Esophagus squamous epithelium (tissue), 4 donors: ENCODE data around the gene PRDM10.

Experiments used
- POLR2A ChIP-seq, 4 donors: fragments of 450-650 bp; IDR thresholded peaks; one replicate each; pipeline ENCODE4 v1.6.1; 2017; ENCODE audit warnings: antibody characterized with exemption in 4 of 4, mild to moderate bottlenecking in 4 of 4, moderate library complexity in 3 of 4
- TF ChIP-seq, protein P1 (sequence below), 6 experiments: fragments of 450-650 bp in 4 of 6; fragments of 200-600 bp in 2 of 6; sonication (generic) in 2 of 6; IDR thresholded peaks; one replicate each; pipeline ENCODE4 v1.5.1; 2016 to 2019; ENCODE audit warnings: antibody characterized with exemption in 6 of 6, mild to moderate bottlenecking in 4 of 6, moderate library complexity in 4 of 6

GRCh38 chr11:129881570-129882170 lies 121.0 kb downstream of the PRDM10 start:
- TF ChIP-seq, protein P1, sequence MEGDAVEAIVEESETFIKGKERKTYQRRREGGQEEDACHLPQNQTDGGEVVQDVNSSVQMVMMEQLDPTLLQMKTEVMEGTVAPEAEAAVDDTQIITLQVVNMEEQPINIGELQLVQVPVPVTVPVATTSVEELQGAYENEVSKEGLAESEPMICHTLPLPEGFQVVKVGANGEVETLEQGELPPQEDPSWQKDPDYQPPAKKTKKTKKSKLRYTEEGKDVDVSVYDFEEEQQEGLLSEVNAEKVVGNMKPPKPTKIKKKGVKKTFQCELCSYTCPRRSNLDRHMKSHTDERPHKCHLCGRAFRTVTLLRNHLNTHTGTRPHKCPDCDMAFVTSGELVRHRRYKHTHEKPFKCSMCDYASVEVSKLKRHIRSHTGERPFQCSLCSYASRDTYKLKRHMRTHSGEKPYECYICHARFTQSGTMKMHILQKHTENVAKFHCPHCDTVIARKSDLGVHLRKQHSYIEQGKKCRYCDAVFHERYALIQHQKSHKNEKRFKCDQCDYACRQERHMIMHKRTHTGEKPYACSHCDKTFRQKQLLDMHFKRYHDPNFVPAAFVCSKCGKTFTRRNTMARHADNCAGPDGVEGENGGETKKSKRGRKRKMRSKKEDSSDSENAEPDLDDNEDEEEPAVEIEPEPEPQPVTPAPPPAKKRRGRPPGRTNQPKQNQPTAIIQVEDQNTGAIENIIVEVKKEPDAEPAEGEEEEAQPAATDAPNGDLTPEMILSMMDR (IDR thresholded peaks at IDR 0.05): peak in 5 of 6 experiments; percentile 15 to 75 (median 43)
- no peak for TF ChIP-seq POLR2A (IDR thresholded peaks at IDR 0.05)
